Activated naive CD4-positive, alpha-beta T cell treated with anti-CD3 and anti-CD28 coated beads, Interleukin-2, amount 50 U/mL, for 24 hours (primary cell): ENCODE measurements around the gene FNDC4.
A peak's percentile ranks its signal among the peaks of the same experiment; 100 is the strongest.

Source experiments
- H3K27ac Mint-ChIP-seq: one replicate; pipeline ENCODE4 v1.8.0; 2021; ENCODE audit warnings: mild to moderate bottlenecking, mixed read lengths
- H3K27me3 Mint-ChIP-seq: one replicate; pipeline ENCODE4 v1.8.0; 2021; ENCODE audit warnings: mixed read lengths
- H3K36me3 Mint-ChIP-seq: one replicate; pipeline ENCODE4 v1.8.0; 2021; ENCODE audit warnings: mixed read lengths
- H3K4me1 Mint-ChIP-seq: one replicate; pipeline ENCODE4 v1.8.0; 2021; ENCODE audit warnings: mixed read lengths
- H3K4me3 Mint-ChIP-seq: one replicate; pipeline ENCODE4 v1.8.0; 2021; ENCODE audit warnings: mild to moderate bottlenecking, mixed read lengths
- H3K9me3 Mint-ChIP-seq: one replicate; pipeline ENCODE4 v1.8.0; 2021; ENCODE audit warnings: mixed read lengths

Gene FNDC4

DNA sequence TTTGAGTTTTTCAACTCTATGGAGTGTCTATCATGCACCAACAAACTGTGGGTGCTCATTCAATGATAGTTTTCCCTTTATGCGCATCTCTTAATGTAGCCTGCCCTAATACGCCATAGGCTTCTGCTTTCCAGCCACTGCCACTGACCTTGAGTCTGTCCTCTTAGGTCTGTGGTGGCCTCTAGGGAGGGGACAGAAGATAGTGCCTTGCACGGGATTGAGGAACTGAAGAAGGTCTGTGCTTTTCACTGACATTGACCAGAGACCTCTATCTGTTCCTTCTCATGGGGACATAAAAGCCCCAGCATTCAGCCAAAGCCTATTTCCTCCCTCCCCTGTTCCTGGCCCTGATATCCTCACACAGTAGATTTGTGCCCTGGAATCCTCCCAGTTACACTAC is 4.0 kb upstream of the FNDC4 start:
- Mint-ChIP-seq H3K36me3 (no peaks in the 10 kb centered on the region), H3K4me1 (peaks cover 7% of the 10 kb centered on the region), H3K4me3 (no peak overlapping the region), H3K27ac (no peak overlapping the region), H3K27me3 (peaks cover 24% of the 10 kb centered on the region), H3K9me3 (no peaks in the 10 kb centered on the region)

DNA sequence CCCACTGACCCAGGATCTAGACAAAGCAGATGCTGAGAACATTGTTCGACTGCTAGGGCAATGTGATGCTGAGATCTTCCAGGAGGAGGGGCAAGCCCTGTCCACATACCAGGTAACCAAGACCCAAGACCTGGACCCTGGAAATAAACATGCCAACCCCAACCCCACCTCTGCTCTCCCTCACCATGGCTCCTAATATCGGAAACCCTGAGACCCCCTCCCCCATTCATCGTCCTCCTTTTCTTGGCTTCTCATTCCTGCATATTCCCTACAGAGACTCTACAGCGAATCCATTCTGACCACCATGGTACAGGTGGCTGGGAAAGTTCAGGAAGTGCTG is 2.3 kb upstream of the FNDC4 start:
- Mint-ChIP-seq H3K4me1 (peaks cover 10% of the 10 kb centered on the region), H3K27ac (no peak overlapping the region), H3K4me3 (no peak overlapping the region), H3K36me3 (no peaks in the 10 kb centered on the region), H3K9me3 (no peaks in the 10 kb centered on the region), H3K27me3 (peaks cover 28% of the 10 kb centered on the region)

DNA sequence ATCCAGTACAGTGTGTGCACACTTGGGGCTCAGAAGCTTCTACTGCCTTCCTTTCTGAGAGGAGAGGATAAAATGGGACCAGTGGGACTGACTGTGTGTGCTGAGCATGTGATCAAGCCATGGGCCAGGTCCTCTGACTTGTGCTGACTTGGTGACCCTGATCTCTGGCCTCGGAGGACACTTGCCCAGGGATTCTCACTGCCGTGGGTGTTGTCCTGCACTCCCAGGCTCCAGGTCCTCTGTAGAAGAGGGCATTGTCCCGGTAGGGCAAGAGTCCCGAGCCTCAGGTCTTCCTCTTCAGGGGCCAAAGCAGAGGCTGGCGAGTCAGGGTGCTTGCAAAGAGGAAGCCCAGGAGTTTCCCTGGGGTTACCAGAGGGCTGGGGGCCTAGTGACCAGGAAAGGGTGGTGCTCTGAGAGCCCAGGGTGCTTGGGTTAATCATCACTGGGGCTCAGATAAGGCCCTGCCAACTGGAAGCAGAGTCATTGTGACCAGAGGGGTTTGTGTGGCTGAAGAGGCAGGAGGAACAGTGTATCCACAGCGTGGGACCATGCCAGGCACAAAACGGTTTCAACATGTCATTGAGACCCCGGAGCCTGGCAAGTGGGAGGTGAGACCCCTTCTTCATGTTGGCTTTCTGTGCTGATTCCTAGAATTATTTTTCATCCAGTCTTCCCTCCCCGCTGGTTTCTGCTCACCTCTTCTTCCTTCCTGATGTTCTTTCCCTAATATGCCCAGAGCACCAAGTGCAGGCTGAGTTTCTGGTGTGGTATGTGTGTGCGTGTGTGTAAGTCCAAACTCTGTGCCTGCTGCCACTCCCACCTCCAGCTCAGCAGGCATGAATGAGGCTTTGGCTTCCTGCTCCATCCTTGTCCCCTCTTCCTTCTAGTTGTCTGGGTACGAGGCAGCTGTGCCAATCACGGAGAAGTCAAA is 1.6 kb upstream of the FNDC4 start, which contains the start of gene GCKR:
Gene GCKR, plus strand, starts transcription at position 483 of the 931 bp plus-strand sequence. Its CDS starts 66 bp downstream, at position 549.
- H3K4me3 Mint-ChIP-seq = peak within 1 kb of the TSS; percentile 66
- H3K27ac Mint-ChIP-seq = no peak within 1 kb of the TSS
- peaks cover 10% of the 10 kb centered on the region for H3K4me1 Mint-ChIP-seq
- H3K36me3 Mint-ChIP-seq = no peaks in the 10 kb centered on the region
- H3K9me3 Mint-ChIP-seq = no peaks in the 10 kb centered on the region
- peaks cover 28% of the 10 kb centered on the region for H3K27me3 Mint-ChIP-seq

DNA sequence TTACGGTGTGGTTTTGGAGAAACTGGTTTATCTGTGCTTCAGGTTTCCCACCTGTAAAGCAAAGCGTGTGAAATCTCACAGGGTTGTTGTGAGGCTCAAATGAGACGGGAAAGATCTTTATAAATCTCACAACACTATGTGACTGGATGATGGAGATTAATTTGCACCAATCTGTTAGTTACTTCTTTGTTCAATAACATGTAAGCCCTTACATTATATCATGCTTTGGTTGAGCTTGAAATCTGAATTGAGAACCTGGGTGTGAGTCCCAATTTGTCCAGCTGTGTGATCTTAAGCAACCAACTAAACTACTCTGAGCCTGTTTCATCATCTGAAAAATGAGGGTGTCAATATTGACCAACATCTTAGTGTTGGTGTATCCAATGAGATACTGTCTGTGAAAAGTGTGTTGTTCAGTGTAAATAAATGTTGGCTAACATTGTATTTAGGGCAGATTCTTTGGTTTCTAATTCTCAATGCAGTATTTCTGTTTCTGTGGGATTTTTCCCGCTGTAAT is 898 bp upstream of the FNDC4 start:
- Mint-ChIP-seq H3K4me3 (peak overlapping the region; percentile 66), H3K27ac (no peak overlapping the region), H3K36me3 (no peaks in the 10 kb centered on the region), H3K27me3 (peaks cover 28% of the 10 kb centered on the region), H3K4me1 (peaks cover 10% of the 10 kb centered on the region), H3K9me3 (no peaks in the 10 kb centered on the region)

DNA sequence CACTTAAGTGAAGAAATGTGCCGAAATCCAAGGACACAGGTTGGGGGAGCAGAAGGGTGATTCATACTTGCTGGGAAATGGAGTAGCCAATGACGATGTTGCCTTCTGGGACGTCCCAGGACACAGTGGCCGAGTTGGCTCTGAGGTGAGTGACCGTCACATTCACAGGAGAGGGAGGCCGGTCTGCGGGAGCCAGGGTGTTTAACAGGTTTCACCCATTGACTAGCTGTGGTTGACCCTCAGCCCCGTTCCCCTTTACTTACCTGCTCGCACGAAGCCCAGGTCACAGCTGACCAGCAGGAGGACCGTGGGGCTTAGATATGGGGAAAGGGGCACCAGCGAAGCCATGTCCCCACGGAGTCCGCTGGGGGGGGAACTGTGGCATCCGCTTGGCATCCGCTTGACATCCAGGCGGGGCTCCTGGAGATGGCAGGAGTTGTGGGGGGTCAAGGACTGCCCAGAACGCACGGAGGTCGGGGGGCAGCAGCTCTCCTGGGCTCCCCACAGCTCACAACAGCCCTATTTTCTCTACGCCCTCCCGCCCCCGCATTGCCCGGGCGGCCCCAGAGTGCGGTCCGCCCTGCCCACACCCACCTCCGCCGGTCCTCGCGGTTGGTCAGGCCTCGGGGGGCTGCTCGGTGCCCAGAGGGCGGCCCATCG is 586 bp downstream of the FNDC4 start:
- peaks cover 28% of the 10 kb centered on the region for H3K27me3 Mint-ChIP-seq
- peak overlapping the region; percentile 34 for H3K4me3 Mint-ChIP-seq
- no peaks in the 10 kb centered on the region for H3K36me3 Mint-ChIP-seq
- no peak overlapping the region for H3K27ac Mint-ChIP-seq
- no peaks in the 10 kb centered on the region for H3K9me3 Mint-ChIP-seq
- peaks cover 21% of the 10 kb centered on the region for H3K4me1 Mint-ChIP-seq

DNA sequence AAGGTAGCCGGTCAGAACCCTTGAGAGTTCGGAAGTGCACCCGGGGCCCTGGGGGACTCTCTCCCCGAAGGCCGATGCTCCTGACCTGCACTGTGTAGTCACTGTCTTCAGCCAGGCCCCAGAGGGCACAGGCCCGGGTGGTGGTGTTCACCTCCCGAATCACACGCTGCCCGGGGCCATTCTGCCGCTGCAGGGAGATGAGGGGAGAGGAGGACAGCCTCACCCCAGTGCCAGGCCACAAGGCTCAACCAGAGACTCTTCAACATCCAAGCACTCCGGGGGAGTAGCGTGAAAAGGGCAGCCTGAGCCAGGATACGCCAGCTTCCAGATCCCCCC is 1.1 kb downstream of the FNDC4 start:
- no peak overlapping the region for H3K27ac Mint-ChIP-seq
- no peaks in the 10 kb centered on the region for H3K36me3 Mint-ChIP-seq
- H3K9me3 Mint-ChIP-seq = no peaks in the 10 kb centered on the region
- peaks cover 25% of the 10 kb centered on the region for H3K4me1 Mint-ChIP-seq
- peak overlapping the region; percentile 34 for H3K4me3 Mint-ChIP-seq
- peaks cover 28% of the 10 kb centered on the region for H3K27me3 Mint-ChIP-seq

DNA sequence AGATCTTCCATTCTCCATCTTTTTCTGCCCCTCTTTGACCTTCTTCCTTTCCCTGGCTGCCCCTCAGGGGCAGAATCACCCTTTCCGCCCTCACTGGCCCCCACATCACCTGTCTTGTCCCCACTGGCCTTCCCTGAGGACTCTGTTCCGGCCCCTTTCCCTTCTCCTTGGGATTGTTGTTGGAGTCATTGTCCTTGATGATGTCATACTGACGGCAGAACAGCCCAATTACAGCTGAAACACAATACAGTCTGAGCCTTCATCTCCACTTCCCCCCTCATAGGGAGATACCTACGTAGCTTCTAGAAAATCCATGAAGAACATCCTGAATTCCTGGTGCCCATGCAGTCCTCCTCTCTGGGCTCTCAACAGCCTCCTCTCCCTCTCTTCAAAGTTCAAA is 2.4 kb downstream of the FNDC4 start:
- Mint-ChIP-seq H3K36me3 (no peaks in the 10 kb centered on the region), H3K4me3 (no peak overlapping the region), H3K4me1 (peaks cover 25% of the 10 kb centered on the region), H3K27me3 (peaks cover 24% of the 10 kb centered on the region), H3K27ac (no peak overlapping the region), H3K9me3 (no peaks in the 10 kb centered on the region)

DNA sequence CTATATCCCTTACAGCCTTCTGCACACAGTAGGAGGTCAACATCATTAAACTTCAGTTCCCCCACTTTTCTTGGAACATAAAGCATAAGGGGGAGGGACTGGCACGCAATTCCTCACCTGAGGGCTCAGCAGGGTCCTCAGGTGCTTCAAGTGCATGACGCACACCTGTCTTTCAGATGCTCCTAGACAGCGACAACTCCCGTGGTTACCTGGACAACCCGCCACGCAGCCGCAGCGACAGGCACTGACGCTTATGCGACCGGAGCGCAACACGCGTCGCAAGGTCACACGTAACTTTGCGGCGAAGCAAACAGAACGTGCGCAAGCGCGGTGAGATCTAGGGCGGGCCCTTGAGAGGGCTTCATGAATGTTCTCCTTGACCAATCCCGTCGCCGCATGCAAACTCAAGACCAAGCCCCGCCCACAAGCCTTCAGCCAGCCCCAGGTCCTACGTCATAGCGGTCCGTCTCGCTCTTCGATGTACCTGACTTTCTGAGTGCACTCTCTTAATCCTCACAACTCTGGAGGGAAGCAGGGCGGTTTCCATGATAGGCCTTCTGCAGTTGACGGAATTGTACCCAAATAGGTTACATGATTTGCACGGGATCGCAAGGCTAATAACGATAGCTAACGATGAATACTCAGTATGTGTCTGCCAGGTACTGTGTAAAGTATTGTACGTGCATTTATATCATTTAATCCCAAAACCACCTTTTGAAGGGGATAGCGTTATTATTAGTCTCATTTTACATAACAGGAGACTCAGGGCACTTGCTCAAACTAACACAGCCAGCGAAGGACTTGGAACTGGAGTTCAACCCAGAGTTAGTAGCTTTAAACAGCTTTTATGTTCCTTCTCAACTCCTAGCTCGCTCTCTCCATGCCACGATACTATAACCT is 5.3 kb downstream of the FNDC4 start, which contains the start of gene IFT172:
Gene IFT172, minus strand, starts transcription at position 246 of the 900 bp plus-strand sequence. Its CDS starts 90 bp downstream, at position 156.
- peak within 1 kb of the TSS; percentile 70 for H3K4me3 Mint-ChIP-seq
- H3K9me3 Mint-ChIP-seq = no peaks in the 10 kb centered on the region
- H3K4me1 Mint-ChIP-seq = peaks cover 18% of the 10 kb centered on the region
- H3K27ac Mint-ChIP-seq = peak within 1 kb of the TSS; percentile 69
- peaks cover 2% of the 10 kb centered on the region for H3K36me3 Mint-ChIP-seq
- H3K27me3 Mint-ChIP-seq = peaks cover 6% of the 10 kb centered on the region

DNA sequence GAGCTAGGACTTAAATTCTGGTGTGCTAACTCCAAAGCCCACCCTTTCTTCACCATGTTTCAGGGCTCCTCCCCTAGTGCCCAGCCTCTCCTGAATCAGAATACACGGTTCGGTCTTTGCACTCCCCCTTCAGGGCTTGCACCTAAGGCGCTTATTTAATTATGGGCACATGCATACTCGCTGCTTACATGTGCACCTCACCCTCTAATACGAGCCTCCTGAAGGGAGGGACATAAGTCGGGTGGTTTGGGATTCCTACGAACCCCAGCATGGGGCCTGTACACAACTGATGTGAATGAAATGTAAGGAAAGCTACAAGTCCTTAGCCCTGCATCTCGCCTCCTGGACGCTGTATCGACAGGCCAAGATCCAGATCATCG is 5.9 kb downstream of the FNDC4 start:
- Mint-ChIP-seq H3K9me3 (no peaks in the 10 kb centered on the region), H3K27ac (peak overlapping the region; percentile 69), H3K4me3 (peak overlapping the region; percentile 70), H3K36me3 (peaks cover 2% of the 10 kb centered on the region), H3K27me3 (peaks cover 5% of the 10 kb centered on the region), H3K4me1 (peaks cover 18% of the 10 kb centered on the region)

DNA sequence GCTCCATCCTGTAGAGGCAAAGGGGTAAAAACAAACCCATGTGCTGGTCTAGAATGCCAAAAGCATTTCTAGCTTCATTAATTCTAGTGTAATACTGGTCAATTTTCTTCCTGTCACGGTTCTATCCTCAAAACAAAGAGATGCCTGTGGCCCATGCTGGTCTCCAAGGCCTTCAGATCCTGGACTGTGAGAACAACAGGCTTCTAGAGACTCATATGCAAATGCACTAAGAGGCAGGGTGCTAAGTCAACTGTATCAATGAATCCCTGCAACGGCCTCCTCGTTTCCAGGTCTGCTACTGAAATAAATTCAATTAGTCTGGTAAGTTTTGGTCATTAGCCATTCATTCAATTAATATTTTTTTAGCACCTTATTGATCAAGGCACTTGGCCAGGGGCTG is 9.5 kb downstream of the FNDC4 start:
- H3K4me3 Mint-ChIP-seq = no peak overlapping the region
- peaks cover 6% of the 10 kb centered on the region for H3K36me3 Mint-ChIP-seq
- no peaks in the 10 kb centered on the region for H3K27me3 Mint-ChIP-seq
- H3K4me1 Mint-ChIP-seq = peaks cover 15% of the 10 kb centered on the region
- no peaks in the 10 kb centered on the region for H3K9me3 Mint-ChIP-seq
- no peak overlapping the region for H3K27ac Mint-ChIP-seq

DNA sequence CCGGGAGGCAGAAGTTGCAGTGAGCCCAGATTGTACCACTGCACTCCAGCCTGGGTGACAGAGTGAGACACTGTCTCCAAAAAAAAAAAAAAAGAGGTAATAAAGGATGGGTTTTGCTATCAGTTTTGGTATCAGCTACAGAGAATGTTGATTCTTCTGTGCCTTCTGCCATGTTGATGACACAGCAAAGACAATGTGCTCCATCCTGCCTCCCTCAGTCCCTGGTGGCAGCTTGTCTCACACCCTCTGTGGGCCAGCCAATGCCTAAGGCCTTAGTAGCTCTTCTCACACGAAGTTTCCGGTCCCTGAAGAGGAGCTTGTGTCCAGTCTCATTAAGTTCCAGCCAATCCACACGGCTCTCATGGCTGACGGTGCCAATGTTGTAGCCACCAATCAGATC is 23.0 kb downstream of the FNDC4 start:
- Mint-ChIP-seq H3K27ac (no peak overlapping the region), H3K4me1 (no peaks in the 10 kb centered on the region), H3K4me3 (no peak overlapping the region), H3K27me3 (no peaks in the 10 kb centered on the region), H3K9me3 (no peaks in the 10 kb centered on the region), H3K36me3 (peaks cover 5% of the 10 kb centered on the region)

DNA sequence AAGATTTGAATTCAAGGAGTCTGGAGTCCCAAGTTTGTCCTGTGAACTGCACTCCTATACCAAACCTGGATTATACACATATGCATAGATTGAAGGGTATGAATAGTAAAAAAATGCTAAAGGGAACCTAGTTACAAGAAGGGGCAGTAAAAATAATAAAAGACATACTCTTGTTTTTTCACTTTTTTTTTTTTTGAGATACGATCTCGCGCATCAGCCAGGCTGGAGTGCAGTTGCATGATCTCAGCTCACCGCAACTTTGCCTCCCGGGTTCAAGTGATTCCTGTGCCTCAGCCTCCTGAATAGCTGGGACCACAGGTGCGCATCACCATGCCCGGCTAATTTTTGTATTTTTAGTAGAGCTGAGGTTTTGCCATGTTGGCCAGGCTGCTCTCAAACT is 30.6 kb downstream of the FNDC4 start:
- Mint-ChIP-seq H3K4me1 (no peaks in the 10 kb centered on the region), H3K9me3 (no peaks in the 10 kb centered on the region), H3K27me3 (no peaks in the 10 kb centered on the region), H3K4me3 (no peak overlapping the region), H3K27ac (no peak overlapping the region), H3K36me3 (peaks cover 4% of the 10 kb centered on the region)

DNA sequence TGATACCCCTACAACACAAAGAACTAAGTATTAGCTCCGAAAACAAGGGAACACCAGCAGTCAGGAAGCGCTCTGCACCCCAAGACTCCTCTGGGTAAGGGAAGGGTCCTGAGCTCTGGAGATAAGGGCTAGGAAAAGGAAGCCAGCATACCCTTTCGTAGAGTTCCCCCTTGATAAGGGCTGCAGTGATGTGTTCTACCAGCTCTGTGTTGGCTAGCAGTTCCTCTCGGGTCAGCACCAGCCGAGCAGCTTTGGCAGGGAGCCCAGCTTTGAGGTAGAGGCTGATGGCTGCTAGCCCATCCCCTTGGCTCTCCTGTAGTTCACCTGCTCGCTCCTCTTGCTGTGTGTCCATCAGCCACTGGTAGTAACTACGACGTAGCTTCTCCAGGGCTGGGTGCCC is 33.9 kb downstream of the FNDC4 start:
- H3K9me3 Mint-ChIP-seq = no peaks in the 10 kb centered on the region
- no peak overlapping the region for H3K27ac Mint-ChIP-seq
- H3K27me3 Mint-ChIP-seq = no peaks in the 10 kb centered on the region
- peaks cover 7% of the 10 kb centered on the region for H3K36me3 Mint-ChIP-seq
- no peak overlapping the region for H3K4me3 Mint-ChIP-seq
- no peaks in the 10 kb centered on the region for H3K4me1 Mint-ChIP-seq

DNA sequence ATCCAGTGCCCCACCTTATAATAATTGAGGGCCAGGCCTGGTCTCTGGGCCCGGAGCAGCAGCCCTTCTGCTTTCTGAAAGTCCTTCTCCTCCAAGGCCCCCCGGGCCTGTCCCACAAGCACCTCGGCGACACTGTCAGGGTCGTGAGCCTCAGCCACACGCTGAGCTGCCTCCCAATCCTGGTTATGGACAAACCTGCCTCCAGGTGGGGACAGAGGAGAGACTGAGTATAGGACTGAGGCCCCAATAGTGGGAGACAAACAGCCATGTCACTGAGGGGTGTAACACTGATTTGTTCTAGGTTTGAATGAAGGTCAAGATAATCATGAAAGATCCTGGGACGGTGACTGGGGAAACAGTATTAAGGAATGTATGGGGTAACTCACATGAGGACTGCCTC is 41.0 kb downstream of the FNDC4 start:
- Mint-ChIP-seq H3K4me3 (no peak overlapping the region), H3K27ac (no peak overlapping the region), H3K36me3 (peaks cover 7% of the 10 kb centered on the region), H3K4me1 (no peaks in the 10 kb centered on the region), H3K27me3 (no peaks in the 10 kb centered on the region), H3K9me3 (no peaks in the 10 kb centered on the region)

DNA sequence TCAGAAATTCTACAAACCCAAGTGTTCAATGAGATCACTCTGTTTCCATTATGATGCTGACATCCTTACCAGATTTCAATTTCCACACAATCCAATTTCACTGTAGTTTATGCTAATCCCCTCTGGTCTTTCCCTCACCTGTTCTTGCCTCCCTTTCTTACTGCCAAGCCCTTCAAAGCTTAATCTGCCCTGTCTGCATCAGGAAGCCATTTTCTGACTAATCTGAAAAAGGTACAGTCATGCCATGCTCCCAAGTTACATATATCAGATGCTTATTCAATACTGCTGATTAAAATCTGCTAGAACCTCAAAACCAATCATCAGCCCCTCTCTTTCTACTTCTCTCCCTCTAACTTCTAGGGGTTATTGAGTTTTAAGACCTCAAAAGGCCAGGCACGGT is 43.9 kb downstream of the FNDC4 start:
- peaks cover 2% of the 10 kb centered on the region for H3K4me1 Mint-ChIP-seq
- H3K9me3 Mint-ChIP-seq = no peaks in the 10 kb centered on the region
- H3K36me3 Mint-ChIP-seq = peaks cover 4% of the 10 kb centered on the region
- no peak overlapping the region for H3K4me3 Mint-ChIP-seq
- no peak overlapping the region for H3K27ac Mint-ChIP-seq
- H3K27me3 Mint-ChIP-seq = no peaks in the 10 kb centered on the region
